GM18951 (cell line): ENCODE results near the gene MYCL.
"Not testable (repeated sequence)": the region's sequence is repeated elsewhere in the genome, so short reads cannot be mapped to it uniquely, and the experiment has no call there.

Experiments
- POLR2A ChIP-seq: IDR thresholded peaks from 4 replicates; pipeline ENCODE4 v1.6.1; 2011; ENCODE audit warnings: mild to moderate bottlenecking; ENCODE audit not compliant: insufficient read length, insufficient read depth; ENCODE audit errors: extremely low read depth
- in situ Hi-C: fragments of 300-500 bp; cut with MboI; formaldehyde crosslinking; loops from one replicate; pipeline ENCODE4 v1.12.0; 2022; ENCODE audit warnings: low sequenced_read_pairs, mixed read lengths, inconsistent platforms; ENCODE audit not compliant: unreplicated experiment

MYCL gene

DNA sequence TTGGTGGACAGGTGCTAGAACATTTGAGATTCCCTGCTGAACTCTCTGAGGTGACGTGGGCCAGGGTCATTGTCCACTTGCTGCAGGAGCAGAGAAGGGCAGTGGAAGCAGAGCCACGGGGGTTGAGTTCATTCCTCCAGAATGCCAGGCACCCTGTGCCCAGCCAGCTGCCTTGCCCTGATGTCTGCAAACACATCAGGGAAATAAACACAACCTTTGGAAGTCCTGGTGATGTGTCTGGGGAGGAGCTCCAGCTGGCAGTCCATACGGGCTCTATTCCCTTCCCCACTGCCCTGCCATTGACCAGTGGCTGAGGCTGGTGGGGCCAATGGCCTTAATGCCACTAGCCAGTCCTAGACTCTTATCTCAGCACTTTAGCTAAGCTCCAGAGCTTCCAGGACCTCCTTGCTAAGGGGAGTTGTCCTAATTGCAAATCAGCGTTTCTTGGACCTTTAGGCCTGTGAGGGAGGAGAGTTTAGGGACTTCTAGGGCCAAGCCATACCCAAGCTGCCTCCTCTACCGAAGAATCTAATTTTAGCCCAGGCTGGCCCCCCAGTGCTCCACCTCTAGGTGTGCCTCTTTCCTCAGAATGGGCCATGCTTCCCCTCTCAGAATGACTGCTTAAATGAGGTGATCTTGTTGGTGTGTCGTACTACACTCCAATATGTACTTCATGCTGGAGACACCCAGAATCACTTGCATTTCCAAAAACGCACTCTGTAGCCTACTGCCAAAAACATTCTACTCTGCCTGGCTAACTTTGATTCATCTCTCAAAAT, 27.3 kb upstream of the MYCL start:
- TF ChIP-seq POLR2A, result no peak
- in situ Hi-C loops, result loop anchor here (5.0 to 10.0 kb wide), 2 partner anchors 43 to 106 kb away; no protein-coding TSS in a partner anchor

DNA sequence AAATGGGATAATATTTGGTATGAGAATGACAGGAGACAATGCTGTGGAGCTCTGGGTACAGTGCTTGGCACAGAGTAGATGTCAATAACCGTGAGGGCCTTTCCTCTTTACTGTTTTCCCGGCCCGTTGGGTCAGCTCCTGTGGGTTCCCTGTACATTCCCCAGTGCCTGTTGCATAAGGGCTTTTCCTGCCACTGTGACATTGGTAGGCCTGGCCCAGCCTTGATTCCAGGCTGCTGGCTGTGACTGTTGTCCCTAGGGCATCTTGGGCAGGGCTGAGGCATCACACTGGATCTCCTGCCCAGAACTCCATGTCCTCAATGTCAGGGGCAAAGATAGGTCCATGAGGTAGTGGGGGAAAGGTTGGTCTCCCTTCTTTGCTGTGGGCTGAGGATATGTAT, 25.8 kb upstream of the MYCL start:
- in situ Hi-C loops, result loop anchor here (5.0 to 10.0 kb wide), 2 partner anchors 45 to 107 kb away; no protein-coding TSS in a partner anchor
- no peak for TF ChIP-seq POLR2A

DNA sequence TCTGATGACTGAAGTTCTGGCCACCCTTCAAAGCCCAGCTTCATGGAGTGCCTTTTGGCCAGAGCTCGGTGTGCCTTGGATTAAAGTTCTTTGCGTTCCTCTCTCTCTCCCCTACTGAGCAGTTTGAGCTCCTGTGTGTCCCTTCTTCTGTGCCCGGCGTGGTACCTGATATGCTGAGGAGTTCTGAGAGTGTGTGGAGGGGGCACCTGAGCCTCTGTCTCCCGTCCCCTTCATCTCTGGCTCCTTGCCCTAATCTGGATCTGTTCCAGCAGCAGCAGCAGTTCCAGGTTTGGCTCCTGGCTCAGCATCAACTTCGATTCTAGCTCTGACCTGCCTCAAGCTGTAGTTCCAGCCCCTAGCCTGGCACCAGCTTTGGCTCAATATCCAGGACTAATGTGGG, 25.1 kb upstream of the MYCL start:
- in situ Hi-C loops, result loop anchor here (5.0 to 10.0 kb wide), 2 partner anchors 45 to 108 kb away; no protein-coding TSS in a partner anchor
- TF ChIP-seq POLR2A, result no peak

DNA sequence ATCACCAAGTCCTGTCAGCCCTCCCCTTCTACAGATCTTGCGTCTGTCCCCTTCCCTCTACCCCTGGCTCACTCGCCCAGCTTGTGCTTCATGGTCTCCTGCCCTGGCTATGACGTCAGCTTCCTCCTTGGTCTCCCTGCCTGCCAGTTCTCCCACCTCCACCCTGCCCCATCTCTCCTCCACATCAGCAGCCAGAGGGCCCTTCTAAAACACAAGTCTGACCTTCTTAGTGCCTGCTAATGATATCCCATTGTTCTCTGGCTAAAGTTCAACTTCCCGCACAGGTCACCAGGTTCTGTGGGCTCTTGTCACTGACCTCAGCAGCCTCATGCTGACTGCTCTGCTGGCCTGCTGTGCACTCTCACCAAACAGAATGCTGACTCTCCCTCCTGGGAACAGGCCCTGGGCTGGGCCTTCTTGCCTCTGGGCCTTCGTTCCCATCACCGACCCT, 24.7 kb upstream of the MYCL start:
- in situ Hi-C loops, result loop anchor here (5.0 to 10.0 kb wide), 2 partner anchors 46 to 108 kb away; no protein-coding TSS in a partner anchor
- TF ChIP-seq POLR2A, result no peak

DNA sequence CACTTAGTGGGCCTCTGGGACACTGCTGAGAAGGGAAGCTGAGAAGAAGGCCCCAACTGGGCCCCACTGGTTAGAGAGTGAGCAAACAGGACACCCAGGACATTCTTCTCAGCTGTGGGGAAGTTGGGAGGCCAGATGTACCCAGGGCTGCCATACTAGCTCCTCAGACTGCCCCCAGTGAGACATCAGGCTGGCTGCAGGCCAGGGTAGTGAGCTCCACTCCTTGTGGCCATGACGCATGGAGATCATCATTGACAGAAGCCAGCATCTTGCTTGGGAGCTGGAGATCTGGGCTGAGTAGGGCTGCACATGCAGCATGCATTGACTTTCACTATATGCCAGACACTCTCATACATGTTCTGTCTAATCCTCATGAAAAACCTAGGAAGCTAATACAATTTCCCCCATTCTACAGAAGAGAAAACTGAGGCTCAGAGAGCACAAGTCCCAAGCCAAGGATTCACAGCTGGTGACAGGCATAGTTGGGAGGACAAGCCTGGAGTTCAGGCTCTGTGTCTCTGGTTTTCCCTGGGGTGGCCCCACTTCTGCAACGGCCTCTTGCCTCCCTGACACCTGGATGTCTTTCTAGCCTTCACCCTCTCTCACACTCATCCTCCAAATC, 24.1 kb upstream of the MYCL start:
- TF ChIP-seq POLR2A, result no peak
- in situ Hi-C loops, result loop anchor here (5.0 to 10.0 kb wide), 2 partner anchors 46 to 109 kb away; no protein-coding TSS in a partner anchor

DNA sequence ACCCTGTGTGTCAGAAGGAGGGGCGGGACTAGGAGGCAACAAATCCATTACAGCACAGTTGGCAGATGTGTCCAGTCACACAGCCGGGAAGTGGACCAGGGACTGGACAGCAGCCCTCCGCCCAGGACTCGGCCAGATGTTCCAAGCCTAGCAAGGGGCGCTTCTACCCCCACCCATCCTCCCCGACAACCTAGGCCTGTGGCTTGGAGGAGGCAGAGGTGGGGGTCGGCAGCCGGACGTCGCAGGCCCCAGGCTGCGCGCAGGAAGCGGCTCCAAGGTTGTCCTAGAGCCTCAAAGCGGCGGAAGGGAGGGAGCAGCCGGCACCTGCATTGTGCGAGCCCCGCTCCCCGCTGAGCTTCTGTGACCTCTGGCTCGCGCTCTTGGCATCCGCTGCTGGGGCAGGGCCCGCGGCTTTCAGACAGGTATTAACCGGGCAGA, 20.6 kb upstream of the MYCL start:
- in situ Hi-C loops, result loop anchor here (10.0 kb wide), 1 partner anchor 113 kb away; no protein-coding TSS in a partner anchor

DNA sequence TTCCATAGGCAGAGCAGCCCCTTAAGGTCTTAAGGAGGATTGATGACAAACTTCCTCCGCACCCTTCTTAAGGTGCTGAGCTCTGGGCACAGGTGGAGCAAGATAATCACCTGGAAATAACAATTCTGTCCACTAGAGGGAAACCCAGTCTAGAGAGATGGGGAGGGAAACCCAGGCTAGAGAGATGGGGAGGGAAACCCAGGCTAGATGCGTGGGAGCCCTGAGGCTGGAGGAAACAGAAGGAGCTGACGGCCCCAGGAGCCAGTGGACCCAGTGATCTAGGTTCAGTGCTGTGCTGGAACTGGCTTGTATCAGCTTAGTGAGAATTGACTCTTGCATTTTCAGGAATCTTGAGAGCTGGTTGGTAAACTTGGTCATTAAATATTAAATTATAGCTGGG, 17.8 kb upstream of the MYCL start:
- in situ Hi-C loops, result no loop called here
- TF ChIP-seq POLR2A, result no peak

More for the DNA sequence above, 20.6 kb upstream of the MYCL start:
- TF ChIP-seq POLR2A, result no peak

DNA sequence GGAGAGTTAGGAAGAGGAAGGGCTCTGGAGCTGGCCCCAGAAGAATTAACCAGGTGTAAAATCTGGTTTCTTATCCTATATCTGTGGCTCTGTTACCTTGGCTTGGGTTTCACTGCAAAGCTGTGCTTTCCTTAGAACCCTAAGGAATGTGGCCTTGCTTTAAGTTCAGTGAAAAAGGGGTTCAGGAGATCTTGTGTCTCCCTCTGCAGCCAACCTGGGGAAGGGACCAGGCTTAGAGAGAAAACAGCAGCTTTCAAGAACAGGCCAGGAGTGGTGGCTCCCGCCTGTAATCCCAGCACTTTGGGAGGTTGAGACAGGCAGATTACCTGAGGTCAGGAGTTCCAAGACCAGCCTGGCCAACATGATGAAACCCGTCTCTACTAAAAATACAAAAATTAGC, 16.1 kb upstream of the MYCL start:
- no peak for TF ChIP-seq POLR2A
- in situ Hi-C loops, result no loop called here

DNA sequence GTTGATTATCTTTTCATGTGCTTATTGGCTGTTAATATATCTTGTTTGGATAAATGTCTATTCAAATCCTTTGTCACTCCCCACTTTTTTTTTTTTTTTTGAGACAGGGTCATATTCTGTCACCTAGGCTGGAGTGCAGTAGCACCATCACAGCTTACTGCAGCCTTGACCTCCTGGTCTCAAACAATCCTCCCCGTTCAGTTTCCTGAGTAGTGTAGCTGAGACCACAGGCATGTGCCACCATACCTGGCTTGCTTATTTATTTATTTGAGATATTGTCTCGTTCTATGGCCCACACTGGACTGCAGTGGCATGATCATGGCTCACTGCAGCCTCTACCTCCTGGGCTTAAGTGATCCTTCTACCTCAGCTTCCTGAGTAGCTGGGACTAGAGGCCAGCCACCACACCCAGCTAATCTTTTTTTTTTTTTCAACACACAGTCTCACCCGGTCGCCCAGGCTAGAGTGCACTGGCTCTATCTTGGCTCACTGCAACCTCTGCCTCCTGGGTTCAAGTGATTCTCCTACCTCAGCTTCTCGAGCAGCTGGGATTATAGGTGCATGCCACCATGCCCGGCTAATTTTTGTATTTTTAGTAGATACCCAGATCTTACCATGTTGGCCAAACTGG, 13.9 kb upstream of the MYCL start:
- TF ChIP-seq POLR2A, result no peak
- in situ Hi-C loops, result no loop called here

DNA sequence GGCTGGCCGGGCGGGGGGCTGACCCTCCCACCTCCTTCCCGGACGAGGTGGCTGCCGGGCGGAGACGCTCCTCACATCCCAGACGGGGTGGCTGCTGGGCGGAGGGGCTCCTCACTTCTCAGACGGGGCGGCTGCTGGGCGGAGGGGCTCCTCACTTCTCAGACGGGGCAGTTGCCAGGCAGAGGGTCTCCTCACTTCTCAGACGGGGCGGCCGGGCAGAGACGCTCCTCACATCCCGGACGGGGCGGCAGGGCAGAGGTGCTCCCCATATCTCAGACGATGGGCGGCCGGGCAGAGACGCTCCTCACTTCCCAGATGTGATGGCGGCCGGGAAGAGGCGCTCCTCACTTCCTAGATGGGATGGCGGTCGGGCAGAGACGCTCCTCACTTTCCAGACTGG, 11.4 kb upstream of the MYCL start:
- in situ Hi-C loops, result not testable (repeated sequence)

DNA sequence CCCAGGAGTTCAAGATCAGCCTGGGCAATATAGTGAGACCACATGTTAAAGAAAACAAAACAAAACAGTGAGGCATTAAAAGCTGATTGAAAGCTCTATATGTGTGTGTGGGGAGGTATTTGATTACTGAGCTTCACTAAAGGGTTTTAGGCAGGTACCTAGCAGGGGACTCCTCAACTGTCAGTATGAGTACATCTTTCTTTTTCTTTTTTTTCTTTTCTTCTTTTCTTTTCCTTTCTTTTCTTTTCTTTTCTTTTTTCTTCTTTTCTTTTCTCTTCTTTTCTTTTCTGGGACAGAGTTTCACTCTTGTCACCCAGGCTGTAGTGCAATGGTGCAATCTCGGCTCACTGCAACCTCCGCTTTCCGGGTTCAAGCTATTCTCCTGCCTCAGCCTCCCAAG, 8.5 kb upstream of the MYCL start:
- in situ Hi-C loops, result no loop called here
- TF ChIP-seq POLR2A, result no peak

DNA sequence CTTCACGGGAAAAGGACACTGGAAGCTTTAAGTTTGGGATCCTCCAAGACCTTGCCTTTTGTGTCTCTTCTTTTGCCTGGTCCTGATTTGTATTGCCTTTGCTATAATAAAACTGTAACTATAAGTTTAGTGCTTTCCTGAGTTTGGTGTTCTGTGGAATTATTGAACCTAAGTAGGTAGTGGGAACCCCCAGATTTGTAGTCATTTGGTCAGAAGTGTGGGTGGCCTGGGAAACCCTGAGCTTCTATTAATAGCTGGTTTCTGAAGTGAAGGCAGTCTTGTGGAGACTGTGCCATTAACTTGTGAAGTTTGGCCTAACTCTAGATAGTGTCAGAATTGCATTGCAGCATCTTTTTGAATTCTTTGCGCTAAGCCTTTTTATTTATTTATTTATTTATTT, 6.8 kb upstream of the MYCL start:
- TF ChIP-seq POLR2A, result no peak
- in situ Hi-C loops, result loop anchor here (10.0 kb wide), 1 partner anchor 94 kb away; no protein-coding TSS in a partner anchor
